Mucosa of rectum (tissue), 2 donors: ENCODE results near the gene FRMD4A.

Source experiments
- H3K27ac ChIP-seq, 2 donors: one replicate each; pipeline ENCODE4 v1.7.0; 2013; ENCODE audit warnings: inconsistent platforms in 2 of 2, low read depth in 2 of 2, low read length in 2 of 2
- H3K27me3 ChIP-seq, 2 donors: one replicate each; pipeline ENCODE4 v1.7.0; 2013; ENCODE audit warnings: low read length in 2 of 2; ENCODE audit not compliant: control insufficient read depth in 2 of 2, insufficient read depth in 2 of 2
- H3K36me3 ChIP-seq, 2 donors: one replicate each; pipeline ENCODE4 v1.7.0; 2013; ENCODE audit warnings: low read length in 2 of 2; ENCODE audit not compliant: control insufficient read depth in 2 of 2, insufficient read depth in 2 of 2
- H3K4me1 ChIP-seq, 2 donors: one replicate each; pipeline ENCODE4 v1.7.0; 2013; ENCODE audit warnings: low read length in 2 of 2, mild to moderate bottlenecking in 1 of 2; ENCODE audit not compliant: control insufficient read depth in 2 of 2, insufficient read depth in 2 of 2
- H3K4me3 ChIP-seq, 2 donors: one replicate each; pipeline ENCODE4 v1.7.0; 2013; ENCODE audit warnings: low read length in 2 of 2
- H3K9ac ChIP-seq, 2 donors: one replicate each; pipeline ENCODE4 v1.7.0; 2013; ENCODE audit warnings: low read length in 2 of 2, low read depth in 1 of 2, mild to moderate bottlenecking in 1 of 2
- H3K9me3 ChIP-seq, 2 donors: one replicate each; pipeline ENCODE4 v1.7.0; 2013; ENCODE audit warnings: low read length in 2 of 2; ENCODE audit not compliant: control insufficient read depth in 2 of 2
- donor health status: healthy.
- donor health status: Normal muscosa, but diverticular disease.

Gene FRMD4A

DNA sequence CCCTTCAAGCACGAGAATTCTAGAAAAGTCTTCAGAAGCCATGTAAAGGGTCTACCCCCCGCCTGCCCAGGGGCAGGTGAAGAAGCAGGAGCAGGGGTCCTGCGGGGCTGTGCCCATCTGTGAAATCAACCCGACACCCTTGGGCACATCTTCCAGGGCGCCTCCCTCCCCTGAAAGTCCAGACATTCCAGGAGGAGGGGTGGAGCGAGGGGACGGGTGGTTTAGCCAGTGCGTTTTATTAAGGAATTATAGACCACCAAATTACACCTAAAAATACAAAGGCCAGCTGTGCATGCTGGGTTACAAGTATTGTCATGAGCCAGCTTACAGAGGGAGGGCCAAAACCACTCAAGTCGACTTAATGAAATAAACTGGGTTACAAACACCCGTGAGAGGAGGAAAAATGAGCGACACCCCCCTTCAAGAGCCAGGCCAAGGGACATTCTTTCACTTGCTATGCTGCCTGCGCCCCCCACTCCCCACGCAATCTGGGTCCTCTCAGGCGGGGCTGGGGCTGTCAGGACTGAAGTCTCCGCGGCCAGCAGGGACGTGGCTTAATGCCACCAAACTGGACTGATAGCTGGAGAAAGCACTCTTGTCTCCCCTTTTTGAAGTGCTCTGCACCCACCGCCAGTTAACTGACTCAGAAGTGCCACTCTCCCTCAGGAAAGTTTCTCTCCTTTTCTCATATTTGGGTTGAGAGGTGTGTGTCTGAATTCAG, 360.3 kb downstream of the FRMD4A start:
- H3K27ac ChIP-seq = no peak overlapping the region
- no peaks in the 10 kb centered on the region for H3K4me1 ChIP-seq
- no peaks in the 10 kb centered on the region for H3K36me3 ChIP-seq
- no peak overlapping the region for H3K4me3 ChIP-seq
- no peaks in the 10 kb centered on the region for H3K27me3 ChIP-seq
- no peaks in the 10 kb centered on the region for H3K9me3 ChIP-seq
- H3K9ac ChIP-seq = no peak overlapping the region

DNA sequence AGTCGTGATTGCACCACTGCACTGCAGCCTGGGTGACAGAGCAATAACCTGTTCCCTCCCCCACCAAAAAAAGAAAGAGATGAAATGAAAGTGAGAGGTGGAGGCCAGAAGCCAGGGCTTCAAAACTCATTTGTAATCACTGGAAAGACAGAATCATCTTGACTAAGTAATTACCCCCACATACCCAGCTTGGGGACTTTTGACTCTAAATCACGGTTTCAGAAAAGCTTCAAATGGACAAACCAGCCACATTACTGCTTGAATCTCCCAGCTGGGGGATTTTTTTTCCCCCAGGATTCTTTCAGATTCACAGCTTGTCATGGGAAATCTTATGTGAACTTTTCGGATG, 361.0 kb downstream of the FRMD4A start:
- Histone ChIP-seq H3K4me3 (no peak overlapping the region), H3K36me3 (no peaks in the 10 kb centered on the region), H3K27ac (no peak overlapping the region)

DNA sequence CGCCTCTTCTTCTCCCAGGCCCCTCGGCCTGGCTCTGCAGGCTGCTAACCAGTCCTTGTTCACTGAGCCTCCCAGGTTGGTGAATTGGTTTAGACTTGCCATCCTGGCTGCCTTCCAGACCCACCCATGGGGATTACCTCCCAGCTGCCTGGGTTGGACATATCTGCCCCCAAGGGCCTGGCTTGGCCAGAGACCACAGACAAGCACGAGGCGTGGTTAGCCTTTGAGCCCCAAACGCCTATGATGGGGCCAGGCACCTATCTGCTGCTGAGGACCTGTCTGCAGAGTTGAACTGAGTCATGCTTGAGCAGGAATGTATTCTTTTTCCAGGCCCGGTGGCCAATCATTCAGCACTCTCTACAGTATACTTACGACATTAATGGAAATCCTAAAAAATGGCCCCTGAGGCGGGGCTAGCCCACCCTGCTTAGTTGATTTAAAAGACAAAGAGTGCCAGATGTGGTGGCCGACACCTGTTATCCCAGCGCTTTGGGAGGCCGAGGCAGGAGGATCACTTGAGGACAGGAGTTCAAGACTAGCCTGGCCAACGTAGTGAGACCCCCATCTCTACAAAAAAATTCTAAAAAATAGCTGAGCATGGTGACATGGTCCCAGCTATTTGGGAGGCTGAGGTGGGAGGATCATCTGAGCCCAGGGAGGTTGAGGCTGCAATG, 361.5 kb downstream of the FRMD4A start:
- Histone ChIP-seq H3K27ac (no peak overlapping the region), H3K27me3 (no peaks in the 10 kb centered on the region), H3K4me1 (no peaks in the 10 kb centered on the region), H3K36me3 (no peaks in the 10 kb centered on the region), H3K4me3 (no peak overlapping the region), H3K9ac (no peak overlapping the region), H3K9me3 (no peaks in the 10 kb centered on the region)

More for the DNA sequence above, 361.0 kb downstream of the FRMD4A start:
- H3K9me3 ChIP-seq = no peaks in the 10 kb centered on the region
- H3K9ac ChIP-seq = no peak overlapping the region
- H3K27me3 ChIP-seq = no peaks in the 10 kb centered on the region
- H3K4me1 ChIP-seq = no peaks in the 10 kb centered on the region

DNA sequence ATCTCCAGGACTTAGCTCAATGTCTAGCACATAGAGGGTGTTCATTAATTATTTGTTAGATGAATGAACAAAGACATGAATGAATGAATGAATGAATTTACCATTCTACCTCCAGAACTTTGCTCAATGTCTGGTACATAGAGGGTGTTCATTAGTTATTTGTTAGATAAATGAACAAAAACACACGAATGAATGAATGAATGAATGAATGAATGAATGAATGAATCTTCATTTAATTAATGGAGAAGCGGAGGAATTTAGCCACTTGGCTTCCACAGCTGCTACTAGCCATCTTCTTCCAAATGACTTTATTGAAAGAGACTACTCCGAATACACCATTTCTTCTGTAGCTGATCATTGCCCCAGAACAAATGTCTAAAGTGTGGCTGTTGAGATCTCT, 368.9 kb downstream of the FRMD4A start:
- Histone ChIP-seq H3K4me3 (no peak overlapping the region), H3K27ac (no peak overlapping the region), H3K9me3 (no peaks in the 10 kb centered on the region), H3K27me3 (no peaks in the 10 kb centered on the region), H3K9ac (no peak overlapping the region), H3K4me1 (no peaks in the 10 kb centered on the region), H3K36me3 (no peaks in the 10 kb centered on the region)

DNA sequence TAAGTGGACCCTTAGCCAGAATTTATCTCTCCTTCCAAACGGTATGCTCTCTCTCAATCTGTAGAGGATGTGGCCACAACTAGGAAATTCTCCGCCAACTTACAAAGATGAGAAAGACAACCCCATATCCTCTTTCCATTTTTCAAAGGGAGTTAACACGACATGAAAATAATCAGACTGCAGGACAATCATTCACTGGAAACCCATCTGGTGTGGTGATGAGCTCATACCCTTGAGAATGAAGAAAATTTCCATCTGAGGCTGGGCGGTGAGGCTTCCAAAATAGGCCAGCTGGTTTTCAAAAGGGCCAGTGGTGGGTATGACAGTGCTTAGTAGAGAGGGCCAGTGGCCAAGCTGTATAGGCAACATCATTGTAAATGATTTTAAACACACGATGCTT, 369.6 kb downstream of the FRMD4A start:
- no peak overlapping the region for H3K4me3 ChIP-seq
- H3K27ac ChIP-seq = no peak overlapping the region
- H3K4me1 ChIP-seq = no peaks in the 10 kb centered on the region
- no peaks in the 10 kb centered on the region for H3K36me3 ChIP-seq
- no peak overlapping the region for H3K9ac ChIP-seq
- H3K27me3 ChIP-seq = no peaks in the 10 kb centered on the region
- no peaks in the 10 kb centered on the region for H3K9me3 ChIP-seq

DNA sequence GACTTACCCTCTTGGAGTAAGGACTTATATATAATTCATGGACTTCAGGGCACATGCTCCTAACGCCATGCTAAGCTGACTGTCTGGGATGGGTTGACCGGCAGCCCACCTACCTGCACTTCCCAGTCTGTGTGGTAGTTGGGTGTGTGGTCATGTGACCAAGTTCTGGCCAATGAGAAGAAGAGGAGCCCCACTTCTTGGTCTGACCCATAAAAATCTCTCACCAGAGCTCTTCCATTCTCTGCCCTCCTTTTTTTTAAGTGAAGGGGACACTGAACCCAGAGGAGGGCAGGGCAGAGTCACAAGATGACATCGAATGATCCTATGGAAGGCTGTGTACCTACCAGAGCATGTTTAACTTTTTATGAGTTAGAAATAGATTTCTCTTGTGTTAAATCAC, 370.1 kb downstream of the FRMD4A start:
- H3K27me3 ChIP-seq = no peaks in the 10 kb centered on the region
- H3K9me3 ChIP-seq = no peaks in the 10 kb centered on the region
- H3K4me3 ChIP-seq = no peak overlapping the region
- H3K9ac ChIP-seq = no peak overlapping the region
- no peaks in the 10 kb centered on the region for H3K4me1 ChIP-seq
- no peak overlapping the region for H3K27ac ChIP-seq
- H3K36me3 ChIP-seq = no peaks in the 10 kb centered on the region

DNA sequence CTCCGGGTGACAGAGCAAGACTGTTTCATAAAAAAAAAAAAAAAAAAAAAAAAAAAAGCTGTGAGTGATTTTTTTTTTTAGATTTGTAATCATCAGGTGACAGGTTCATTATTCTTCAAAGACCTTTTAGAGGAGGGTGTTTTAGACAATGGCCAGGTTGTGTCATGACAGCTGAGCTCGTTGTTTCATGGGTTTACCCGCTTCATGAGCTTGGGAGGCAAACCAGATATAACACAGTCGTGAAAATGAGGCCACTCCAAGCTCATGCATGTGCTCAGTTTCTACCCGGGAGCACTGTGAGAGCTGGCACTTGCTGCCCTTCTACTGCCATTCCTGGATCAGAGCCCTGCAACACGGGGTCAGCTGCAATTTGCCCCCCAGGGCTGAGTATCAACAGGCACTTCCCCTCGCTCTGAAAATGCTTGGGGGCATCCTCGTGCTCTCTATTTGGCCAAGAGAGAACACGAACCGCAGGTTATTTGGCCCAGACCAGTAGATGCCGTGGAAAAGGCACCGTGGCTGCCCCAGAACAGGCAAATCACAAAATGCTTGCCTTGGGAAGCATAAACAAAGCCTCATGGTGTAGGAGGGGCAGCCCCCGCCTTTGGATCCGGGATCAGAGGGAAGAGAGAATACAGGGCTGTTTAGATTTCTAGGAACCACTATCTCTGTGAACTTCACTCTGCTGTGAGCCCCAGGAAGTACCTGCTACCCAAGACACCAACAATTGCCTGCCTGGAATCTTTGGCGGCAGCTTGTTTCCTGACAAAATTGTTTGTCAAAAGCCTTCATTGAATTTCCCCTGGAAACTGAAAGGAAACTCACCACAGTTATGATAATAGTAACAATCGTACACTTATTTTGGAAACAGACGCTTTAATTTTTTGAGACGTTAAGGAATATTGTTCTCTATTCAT, 371.0 kb downstream of the FRMD4A start:
- Histone ChIP-seq H3K9me3 (no peaks in the 10 kb centered on the region), H3K27me3 (no peaks in the 10 kb centered on the region), H3K4me3 (no peak overlapping the region), H3K36me3 (no peaks in the 10 kb centered on the region), H3K9ac (no peak overlapping the region), H3K4me1 (no peaks in the 10 kb centered on the region), H3K27ac (no peak overlapping the region)

DNA sequence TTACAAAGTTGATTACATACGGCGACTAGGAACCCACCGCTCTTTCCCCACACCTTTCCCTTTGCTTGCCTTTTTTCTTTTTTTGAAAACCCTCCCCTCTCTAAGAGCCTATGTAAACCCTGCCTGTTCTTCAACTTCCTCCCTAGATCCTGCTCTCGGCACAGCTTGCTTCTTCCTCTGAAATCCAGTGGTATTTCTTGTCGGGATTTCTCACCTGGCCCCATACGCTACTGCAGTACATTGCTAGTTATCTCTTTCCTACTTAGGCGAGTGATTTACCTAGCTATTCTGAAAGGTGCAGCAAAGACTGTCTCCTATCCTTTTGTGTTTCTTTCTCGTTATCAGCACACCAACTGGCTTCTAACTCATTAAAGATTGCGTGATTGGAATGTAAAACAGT, 372.9 kb downstream of the FRMD4A start:
- Histone ChIP-seq H3K9me3 (no peaks in the 10 kb centered on the region), H3K4me3 (no peak overlapping the region), H3K4me1 (no peaks in the 10 kb centered on the region), H3K36me3 (no peaks in the 10 kb centered on the region), H3K27ac (no peak overlapping the region), H3K9ac (no peak overlapping the region), H3K27me3 (no peaks in the 10 kb centered on the region)

DNA sequence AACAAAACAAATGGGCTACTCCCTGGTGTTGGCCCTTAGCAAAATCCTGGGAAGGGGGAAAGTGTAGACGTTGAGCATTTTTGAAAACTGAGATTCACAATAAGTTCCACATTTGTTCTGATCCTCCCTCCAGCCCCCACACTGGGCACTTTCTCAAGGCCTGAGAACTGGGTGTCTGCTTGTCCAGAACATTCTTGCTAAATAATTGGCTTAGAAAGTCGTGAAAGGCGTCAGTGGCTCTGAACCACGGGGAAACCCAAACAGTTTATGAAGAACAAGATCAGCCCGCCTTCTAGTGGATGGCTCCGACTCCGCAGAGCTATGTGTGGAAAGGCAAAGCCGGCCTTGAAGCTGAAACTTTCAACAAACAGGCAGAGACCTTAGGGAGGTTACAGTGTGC, 373.9 kb downstream of the FRMD4A start:
- Histone ChIP-seq H3K27ac (peak overlapping the region in 1 of 2 donors; percentile 42), H3K9me3 (no peaks in the 10 kb centered on the region)

More for the DNA sequence above, 373.9 kb downstream of the FRMD4A start:
- Histone ChIP-seq H3K4me1 (no peaks in the 10 kb centered on the region), H3K9ac (no peak overlapping the region), H3K27me3 (no peaks in the 10 kb centered on the region), H3K36me3 (no peaks in the 10 kb centered on the region), H3K4me3 (no peak overlapping the region)
